Gastroesophageal sphincter (tissue), 4 donors: ENCODE measurements around the gene CARD14. TPM values are rescaled to one million over a fixed set of nuclear protein-coding genes. Genes with fewer than 3 reads are reported as not detected.

Source experiments
- ATAC-seq: fragments of 150-250 bp; one replicate; pipeline ENCODE4 v1.9.1; 2016; ENCODE audit warnings: mild to moderate bottlenecking, moderate library complexity
- H3K27ac ChIP-seq, 4 donors: fragments of 200-600 bp; sonication (generic) in 3 of 4; 1 replicate in 3 of 4; 2 replicates in 1 of 4; pipeline ENCODE4 v1.5.1; 2016 to 2019
- H3K27me3 ChIP-seq: fragments of 200-600 bp; sonication (generic); one replicate; pipeline ENCODE4 v1.5.1; 2019
- H3K36me3 ChIP-seq, 2 donors: fragments of 200-600 bp; sonication (generic); one replicate each; pipeline ENCODE4 v1.5.1; 2019; ENCODE audit warnings: control low read depth in 1 of 2
- H3K4me1 ChIP-seq, 3 donors: fragments of 200-600 bp; sonication (generic); 1 replicate in 2 of 3; 2 replicates in 1 of 3; pipeline ENCODE4 v1.5.1; 2016 to 2019; ENCODE audit warnings: control low read depth in 2 of 3
- H3K4me3 ChIP-seq, 2 donors: fragments of 200-600 bp; sonication (generic); one replicate each; pipeline ENCODE4 v1.5.1; 2019; ENCODE audit warnings: mild to moderate bottlenecking in 1 of 2, moderate library complexity in 1 of 2
- H3K9me3 ChIP-seq, 3 donors: fragments of 200-600 bp; sonication (generic); one replicate each; pipeline ENCODE4 v1.5.1; 2017 to 2019; ENCODE audit warnings: control low read depth in 2 of 3
- EP300 ChIP-seq: sonication (generic); formaldehyde crosslinking; IDR thresholded peaks from one replicate; pipeline ENCODE4 v1.6.1; 2017; ENCODE audit warnings: antibody characterized with exemption, mild to moderate bottlenecking
- POLR2A ChIP-seq, 2 donors: fragments of 450-650 bp; IDR thresholded peaks; one replicate each; pipeline ENCODE4 v1.6.1; 2017; ENCODE audit warnings: antibody characterized with exemption in 2 of 2, mild to moderate bottlenecking in 2 of 2, moderate library complexity in 1 of 2
- POLR2AphosphoS5 ChIP-seq: sonication (generic); formaldehyde crosslinking; IDR thresholded peaks from one replicate; pipeline ENCODE4 v1.6.1; 2017; ENCODE audit warnings: antibody characterized with exemption
- WGBS, 2 donors: methylation state at CpG; one replicate each; pipeline ENCODE4 v1.1.5; 2018; ENCODE audit warnings: low coverage in 1 of 2; 5-methylcytosine and 5-hydroxymethylcytosine counted together
- total RNA-seq, 4 donors: library from RNA; depleted of rRNA; stranded (reverse); fragments of >200 nt; gene quantifications; one replicate each; pipeline ENCODE4 v1.1.0, GENCODE V29; 2016
- TF ChIP-seq, protein P1 (sequence below), 4 experiments: fragments of 200-600 bp in 2 of 4; fragments of 450-650 bp in 2 of 4; sonication (generic) in 1 of 4; IDR thresholded peaks; one replicate each; pipeline ENCODE4 v1.5.1; 2017 to 2019; ENCODE audit warnings: antibody characterized with exemption in 4 of 4, mild to moderate bottlenecking in 2 of 4, moderate library complexity in 2 of 4

Gene CARD14
- total RNA-seq, 4 donors from 2014 or later = 0.78 to 0.81 TPM; not detected in 2

DNA sequence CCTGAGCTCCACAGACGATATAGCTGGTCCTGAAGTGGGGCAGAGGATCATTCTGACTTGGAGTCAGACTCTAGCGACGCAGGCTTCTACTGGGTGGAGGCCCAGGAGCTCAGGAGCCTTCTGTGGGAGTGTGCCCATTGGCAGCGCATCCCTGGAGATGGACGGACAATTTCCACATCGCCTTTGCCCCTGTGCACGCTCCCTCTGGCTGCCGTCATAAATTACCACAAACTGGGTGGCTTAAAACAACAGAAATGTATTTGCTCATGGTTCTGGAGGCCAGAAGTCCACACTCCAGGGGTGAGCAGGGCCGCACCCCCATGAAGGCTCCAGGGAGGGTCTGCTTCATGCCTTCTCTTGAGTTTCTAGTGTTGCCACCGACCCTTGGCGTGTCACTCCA is 6.9 kb downstream of the CARD14 start:
- Histone ChIP-seq H3K9me3 (no peaks in the 10 kb centered on the region), H3K4me3 (no peak overlapping the region), H3K27ac (no peak overlapping the region), H3K4me1 (no peaks in the 10 kb centered on the region), H3K36me3 (no peaks in the 10 kb centered on the region), H3K27me3 (peaks cover 29% of the 10 kb centered on the region)
- ATAC-seq = no peak
- 93 to 100% methylated on average over 2 to 3 of the region's 11 CpGs for WGBS, 2 donors
- TF ChIP-seq POLR2AphosphoS5 (no peak), EP300 (no peak), POLR2A (IDR thresholded peaks at IDR 0.05) (no peak)
- TF ChIP-seq, protein P1, sequence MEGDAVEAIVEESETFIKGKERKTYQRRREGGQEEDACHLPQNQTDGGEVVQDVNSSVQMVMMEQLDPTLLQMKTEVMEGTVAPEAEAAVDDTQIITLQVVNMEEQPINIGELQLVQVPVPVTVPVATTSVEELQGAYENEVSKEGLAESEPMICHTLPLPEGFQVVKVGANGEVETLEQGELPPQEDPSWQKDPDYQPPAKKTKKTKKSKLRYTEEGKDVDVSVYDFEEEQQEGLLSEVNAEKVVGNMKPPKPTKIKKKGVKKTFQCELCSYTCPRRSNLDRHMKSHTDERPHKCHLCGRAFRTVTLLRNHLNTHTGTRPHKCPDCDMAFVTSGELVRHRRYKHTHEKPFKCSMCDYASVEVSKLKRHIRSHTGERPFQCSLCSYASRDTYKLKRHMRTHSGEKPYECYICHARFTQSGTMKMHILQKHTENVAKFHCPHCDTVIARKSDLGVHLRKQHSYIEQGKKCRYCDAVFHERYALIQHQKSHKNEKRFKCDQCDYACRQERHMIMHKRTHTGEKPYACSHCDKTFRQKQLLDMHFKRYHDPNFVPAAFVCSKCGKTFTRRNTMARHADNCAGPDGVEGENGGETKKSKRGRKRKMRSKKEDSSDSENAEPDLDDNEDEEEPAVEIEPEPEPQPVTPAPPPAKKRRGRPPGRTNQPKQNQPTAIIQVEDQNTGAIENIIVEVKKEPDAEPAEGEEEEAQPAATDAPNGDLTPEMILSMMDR (IDR thresholded peaks at IDR 0.05) = no peak

DNA sequence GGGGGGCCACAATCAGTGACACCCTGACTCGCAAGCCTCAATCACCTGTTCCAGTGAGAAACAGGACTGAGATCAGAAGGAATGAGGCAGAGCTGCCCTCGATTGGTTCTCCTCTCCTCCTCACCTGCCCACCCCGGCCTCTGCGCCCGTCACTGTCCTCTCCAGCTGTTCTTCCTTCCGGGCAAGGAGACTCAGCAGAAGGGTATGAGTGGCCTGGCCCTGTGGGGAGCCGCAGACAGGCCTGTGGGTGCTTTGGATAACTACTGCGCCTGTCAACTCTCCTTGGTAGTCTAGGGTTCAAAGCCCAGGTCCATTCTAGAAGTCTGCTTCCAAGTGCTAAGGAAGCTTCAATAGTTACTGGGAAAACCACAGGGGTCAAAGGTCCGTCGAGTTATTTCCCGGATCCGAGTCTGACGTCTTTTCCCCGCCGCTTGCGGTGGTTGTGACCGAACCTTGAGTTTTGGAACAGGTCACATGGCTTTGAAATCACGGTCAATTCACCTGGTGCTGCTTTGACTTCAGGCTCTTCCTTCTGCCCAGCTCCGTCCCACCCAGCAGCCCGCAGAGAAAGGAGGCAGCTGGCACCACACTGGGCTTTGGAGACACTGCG is 8.3 kb downstream of the CARD14 start:
- H3K4me1 ChIP-seq = no peaks in the 10 kb centered on the region
- H3K27me3 ChIP-seq = peaks cover 36% of the 10 kb centered on the region
- H3K4me3 ChIP-seq = no peak overlapping the region
- TF ChIP-seq POLR2A (IDR thresholded peaks at IDR 0.05) (no peak), POLR2AphosphoS5 (no peak), EP300 (no peak)
- TF ChIP-seq, protein P1 (IDR thresholded peaks at IDR 0.05) = no peak
- H3K27ac ChIP-seq = no peak overlapping the region
- ATAC-seq = no peak
- no peaks in the 10 kb centered on the region for H3K9me3 ChIP-seq
- no peaks in the 10 kb centered on the region for H3K36me3 ChIP-seq
- WGBS, 2 donors = 95% methylated on average over 8 to 15 of the region's 21 CpGs

DNA sequence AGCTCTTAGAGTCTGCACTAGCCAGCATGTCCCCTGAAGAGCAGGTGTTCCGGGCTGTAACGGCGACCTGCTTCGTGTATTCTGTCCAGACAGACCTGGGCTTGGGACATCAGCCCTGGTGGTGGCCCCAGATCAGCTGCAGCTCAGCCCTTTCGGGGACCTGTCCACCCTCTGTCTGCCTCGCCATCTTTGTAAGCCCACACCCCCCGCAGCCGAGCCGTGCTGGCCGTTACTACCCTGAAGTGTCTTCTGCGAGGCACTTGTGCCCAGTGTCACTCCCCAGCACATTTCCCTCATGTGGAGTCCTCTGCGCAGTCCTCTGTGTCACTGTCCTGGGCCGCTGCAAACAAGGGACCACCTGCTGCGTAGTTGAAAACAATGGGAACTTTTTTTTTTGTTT is 10.4 kb downstream of the CARD14 start:
- TF ChIP-seq POLR2AphosphoS5 (no peak), POLR2A (IDR thresholded peaks at IDR 0.05) (no peak)
- TF ChIP-seq, protein P1 (IDR thresholded peaks at IDR 0.05) = no peak
- H3K36me3 ChIP-seq = no peaks in the 10 kb centered on the region
- no peaks in the 10 kb centered on the region for H3K4me1 ChIP-seq
- no peak overlapping the region for H3K4me3 ChIP-seq
- ATAC-seq = no peak
- 81% methylated on average over 3 of the region's 14 CpGs; no CpG with 5 or more reads in 1 of the 2 donors for WGBS, 2 donors
- H3K9me3 ChIP-seq = no peaks in the 10 kb centered on the region
- H3K27me3 ChIP-seq = peaks cover 45% of the 10 kb centered on the region
- H3K27ac ChIP-seq = no peak overlapping the region

GRCh38 chr17:80181431-80181830 is 11.6 kb downstream of the CARD14 start:
- Histone ChIP-seq H3K9me3 (no peaks in the 10 kb centered on the region), H3K27me3 (peaks cover 45% of the 10 kb centered on the region), H3K27ac (no peak overlapping the region), H3K4me3 (no peak overlapping the region), H3K36me3 (no peaks in the 10 kb centered on the region), H3K4me1 (no peaks in the 10 kb centered on the region)
- WGBS, 2 donors = no CpG with 5 or more reads among the region's 17 CpGs
- no peak for ATAC-seq
- no peak for TF ChIP-seq EP300
- TF ChIP-seq POLR2AphosphoS5 = no peak
- no peak for TF ChIP-seq POLR2A (IDR thresholded peaks at IDR 0.05)
- TF ChIP-seq, protein P1 (IDR thresholded peaks at IDR 0.05) = no peak

DNA sequence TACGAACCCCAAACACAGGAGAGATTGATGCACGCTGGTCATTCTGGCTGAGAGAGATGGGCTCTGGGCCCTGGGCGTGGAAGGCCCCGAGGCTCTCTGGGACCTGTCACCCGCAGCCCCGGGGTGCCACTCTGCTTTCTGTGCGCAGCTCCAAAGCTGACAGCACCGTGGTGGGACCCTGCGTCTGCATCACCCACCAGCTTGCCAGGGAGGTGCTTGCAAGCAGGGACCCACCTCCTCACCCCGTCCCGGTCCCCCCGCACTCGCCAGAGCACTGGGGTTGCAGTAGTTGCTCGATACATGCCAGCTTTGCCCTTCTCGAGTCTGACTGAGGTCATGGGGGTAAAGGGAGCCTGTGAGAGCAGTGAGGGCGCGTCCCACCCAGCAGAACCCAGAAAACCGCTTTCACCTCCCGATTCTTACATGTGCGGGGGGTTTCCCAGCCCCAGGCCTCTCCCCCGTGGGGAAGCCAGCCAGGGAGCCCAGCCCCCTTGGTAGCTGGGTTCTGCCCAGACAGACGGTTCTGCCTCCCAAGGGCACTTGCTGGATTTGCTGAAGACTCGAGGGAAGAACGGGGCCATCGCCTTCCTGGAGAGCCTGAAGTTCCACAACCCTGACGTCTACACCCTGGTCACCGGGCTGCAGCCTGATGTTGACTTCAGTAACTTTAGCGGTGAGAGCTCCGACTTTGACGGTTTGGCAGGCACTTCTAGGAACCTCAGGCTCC is 12.5 kb downstream of the CARD14 start:
- 94 to 100% methylated on average over 1 to 7 of the region's 30 CpGs for WGBS, 2 donors
- H3K4me3 ChIP-seq = no peak overlapping the region
- ATAC-seq = no peak
- no peak overlapping the region for H3K27ac ChIP-seq
- peaks cover 45% of the 10 kb centered on the region for H3K27me3 ChIP-seq
- H3K4me1 ChIP-seq = no peaks in the 10 kb centered on the region
- no peaks in the 10 kb centered on the region for H3K9me3 ChIP-seq
- TF ChIP-seq, protein P1 (IDR thresholded peaks at IDR 0.05) = no peak
- no peak for TF ChIP-seq POLR2AphosphoS5
- TF ChIP-seq POLR2A (IDR thresholded peaks at IDR 0.05) = no peak
- no peak for TF ChIP-seq EP300
- H3K36me3 ChIP-seq = no peaks in the 10 kb centered on the region
